Measurements from ENCODE around the gene RALB. TPM values are rescaled to one million over a fixed set of nuclear protein-coding genes. Genes with fewer than 3 reads are reported as not detected.

Gene RALB
- total and polyA plus RNA-seq, 9 donors = 42.4 to 73.0 (median 57.2) TPM

GRCh38 chr2:120209427-120210269 lies 43.0 kb upstream of the RALB start:
- no peaks in the 10 kb centered on the region for H3K4me1 ChIP-seq (ENCODE audit: control insufficient read depth, insufficient read depth, low read length)
- no peaks in the 10 kb centered on the region for H3K36me3 ChIP-seq (ENCODE audit: control insufficient read depth, insufficient read depth, low read length)
- 80% methylated on average over 11 of the region's 12 CpGs for WGBS (ENCODE audit: insufficient coverage)
- H3K27ac ChIP-seq (ENCODE audit: low read length) = no peak overlapping the region
- H3K27me3 ChIP-seq (ENCODE audit: control insufficient read depth, insufficient read depth, low read length) = no peaks in the 10 kb centered on the region
- no peak overlapping the region for H3K4me3 ChIP-seq (ENCODE audit: low read length)
- no peaks in the 10 kb centered on the region for H3K9me3 ChIP-seq (replicated peaks; ENCODE audit: control insufficient read depth, low read depth, low read length)
- DNase-seq = no peak

DNA sequence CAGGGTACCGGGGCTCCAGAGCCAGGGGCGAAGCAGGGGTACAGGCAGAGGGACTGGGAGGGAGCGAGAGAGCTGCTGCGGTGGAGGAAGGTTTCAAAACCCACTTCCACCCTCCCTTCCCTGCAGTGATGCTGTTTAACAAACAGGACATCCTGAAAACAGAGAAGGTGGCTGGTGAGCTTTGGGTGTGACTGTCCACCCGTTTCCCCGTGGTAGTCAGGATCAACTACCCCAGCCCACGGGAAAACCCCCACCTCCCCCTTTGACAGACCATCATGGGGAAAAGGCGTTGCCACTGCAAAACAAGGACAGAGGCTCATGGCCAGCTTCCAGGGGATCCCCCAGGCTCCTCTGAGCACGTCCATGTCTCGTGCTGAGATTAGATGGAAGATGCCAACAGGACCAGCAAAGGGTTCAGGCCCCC lies 42.4 kb upstream of the RALB start:
- DNase-seq = no peak
- no peaks in the 10 kb centered on the region for H3K4me1 ChIP-seq (ENCODE audit: control insufficient read depth, insufficient read depth, low read length)
- no peaks in the 10 kb centered on the region for H3K9me3 ChIP-seq (replicated peaks; ENCODE audit: control insufficient read depth, low read depth, low read length)
- no peaks in the 10 kb centered on the region for H3K27me3 ChIP-seq (ENCODE audit: control insufficient read depth, insufficient read depth, low read length)
- 77% methylated on average over 5 of the region's 10 CpGs for WGBS (ENCODE audit: insufficient coverage)
- H3K36me3 ChIP-seq (ENCODE audit: control insufficient read depth, insufficient read depth, low read length) = no peaks in the 10 kb centered on the region
- H3K4me3 ChIP-seq (ENCODE audit: low read length) = no peak overlapping the region
- no peak overlapping the region for H3K27ac ChIP-seq (ENCODE audit: low read length)

- Histone ChIP-seq H3K27ac (ENCODE audit: low read length) (no peak overlapping the region), H3K27me3 (ENCODE audit: control insufficient read depth, insufficient read depth, low read length) (no peaks in the 10 kb centered on the region), H3K4me3 (ENCODE audit: low read length) (no peak overlapping the region), H3K9me3 (replicated peaks; ENCODE audit: control insufficient read depth, low read depth, low read length) (peaks cover 56% of the 10 kb centered on the region), H3K4me1 (ENCODE audit: control insufficient read depth, insufficient read depth, low read length) (peaks cover 7% of the 10 kb centered on the region), H3K36me3 (ENCODE audit: control insufficient read depth, insufficient read depth, low read length) (peaks cover 29% of the 10 kb centered on the region)
- WGBS (ENCODE audit: insufficient coverage) = 87% methylated on average over 5 of the region's 5 CpGs
- no peak for DNase-seq
Measured at GRCh38 chr2:120218181-120218580, 34.5 kb upstream of the RALB start.

DNA sequence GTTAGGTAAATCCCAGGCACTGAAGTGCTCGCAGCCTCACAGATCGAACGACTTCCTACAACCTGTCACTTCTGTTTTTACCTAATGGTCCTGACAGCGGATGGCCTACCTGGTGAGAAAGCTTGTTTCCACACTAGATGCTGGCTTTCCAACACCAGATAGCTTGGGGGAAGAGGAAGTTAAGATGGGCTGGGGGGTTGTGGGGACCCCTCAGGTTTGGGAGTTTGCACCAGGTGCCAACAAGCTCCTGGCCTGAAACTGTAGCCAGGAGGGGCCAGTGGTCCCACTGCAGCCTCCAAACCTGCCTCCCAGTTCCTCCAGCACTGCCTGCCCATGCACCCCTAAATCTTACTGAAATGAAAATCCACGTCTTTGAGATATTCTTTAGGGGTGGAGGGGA lies 33.4 kb upstream of the RALB start:
- H3K4me1 ChIP-seq (ENCODE audit: control insufficient read depth, insufficient read depth, low read length) = peaks cover 15% of the 10 kb centered on the region
- H3K27ac ChIP-seq (ENCODE audit: low read length) = no peak overlapping the region
- no peak overlapping the region for H3K4me3 ChIP-seq (ENCODE audit: low read length)
- H3K27me3 ChIP-seq (ENCODE audit: control insufficient read depth, insufficient read depth, low read length) = peaks cover 5% of the 10 kb centered on the region
- DNase-seq = no peak
- H3K9me3 ChIP-seq (replicated peaks; ENCODE audit: control insufficient read depth, low read depth, low read length) = peaks cover 56% of the 10 kb centered on the region
- H3K36me3 ChIP-seq (ENCODE audit: control insufficient read depth, insufficient read depth, low read length) = peaks cover 29% of the 10 kb centered on the region
- WGBS (ENCODE audit: insufficient coverage) = no CpG with 5 or more reads among the region's 5 CpGs

DNA sequence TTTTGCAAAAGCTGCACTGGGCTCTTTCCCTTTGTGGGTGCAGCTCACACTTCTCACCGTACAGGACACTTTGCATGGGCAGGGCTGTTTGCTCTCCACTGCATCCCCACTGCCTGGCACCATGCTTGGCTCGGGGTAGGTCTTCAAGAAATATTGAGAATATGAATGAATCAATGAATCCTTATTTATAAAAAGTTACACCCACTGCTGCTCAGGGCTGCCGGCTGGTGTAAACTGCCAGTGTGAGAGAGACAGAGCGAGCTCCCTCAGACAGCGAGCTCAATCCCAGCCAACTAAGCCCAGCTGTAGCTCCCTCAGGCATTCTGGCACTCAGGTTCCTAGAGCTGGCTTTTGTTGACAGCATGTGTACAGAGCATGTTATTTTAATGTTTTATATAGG lies 32.9 kb upstream of the RALB start:
- no peak overlapping the region for H3K27ac ChIP-seq (ENCODE audit: low read length)
- WGBS (ENCODE audit: insufficient coverage) = 89% methylated on average over 3 of the region's 5 CpGs

DNA sequence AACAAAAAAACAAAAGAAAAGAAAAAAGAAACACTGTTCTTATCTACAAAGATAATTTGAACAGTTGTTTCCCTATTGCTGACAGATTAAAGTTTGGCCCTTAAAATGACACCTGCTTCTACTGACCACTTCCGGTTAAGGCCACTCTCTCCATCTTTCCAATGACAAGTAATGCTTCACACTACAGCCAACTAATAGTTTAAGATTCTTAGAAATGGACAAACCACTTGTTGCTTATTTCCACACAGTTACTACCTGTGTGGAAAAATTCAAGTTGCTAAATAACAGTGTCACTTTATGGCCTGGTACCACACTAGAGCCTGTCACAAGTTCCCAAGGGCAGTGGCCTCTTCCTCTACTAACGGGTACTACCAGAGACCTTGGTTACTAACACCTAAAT lies 31.9 kb upstream of the RALB start:
- H3K27ac ChIP-seq (ENCODE audit: low read length) = no peak overlapping the region
- no peak overlapping the region for H3K4me3 ChIP-seq (ENCODE audit: low read length)

More for the DNA sequence above, 32.9 kb upstream of the RALB start:
- Histone ChIP-seq H3K4me1 (ENCODE audit: control insufficient read depth, insufficient read depth, low read length) (peaks cover 15% of the 10 kb centered on the region), H3K4me3 (ENCODE audit: low read length) (no peak overlapping the region), H3K9me3 (replicated peaks; ENCODE audit: control insufficient read depth, low read depth, low read length) (peaks cover 56% of the 10 kb centered on the region), H3K36me3 (ENCODE audit: control insufficient read depth, insufficient read depth, low read length) (peaks cover 29% of the 10 kb centered on the region), H3K27me3 (ENCODE audit: control insufficient read depth, insufficient read depth, low read length) (peaks cover 7% of the 10 kb centered on the region)
- no peak for DNase-seq

DNA sequence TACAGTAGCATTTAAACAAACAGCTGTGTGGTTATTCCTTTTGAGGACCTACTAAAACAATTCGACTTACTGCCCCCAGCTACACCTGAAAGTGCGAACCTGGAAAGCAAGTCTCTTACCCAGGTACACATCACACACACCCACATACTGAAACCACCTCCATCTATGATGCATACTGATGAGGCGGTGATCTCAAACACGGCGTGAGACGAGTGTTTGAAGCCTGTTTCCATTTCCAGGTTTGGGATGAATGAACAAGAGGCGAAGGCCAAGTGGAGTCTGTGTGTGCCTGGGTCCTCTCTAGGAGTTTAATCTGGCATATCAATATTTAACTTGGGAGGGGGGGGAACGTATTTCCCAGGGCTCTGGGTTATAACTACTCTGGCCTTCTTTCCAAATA lies 31.0 kb upstream of the RALB start:
- H3K9me3 ChIP-seq (replicated peaks; ENCODE audit: control insufficient read depth, low read depth, low read length) = peaks cover 47% of the 10 kb centered on the region
- peaks cover 7% of the 10 kb centered on the region for H3K27me3 ChIP-seq (ENCODE audit: control insufficient read depth, insufficient read depth, low read length)
- WGBS (ENCODE audit: insufficient coverage) = 100% methylated on average over 2 of the region's 8 CpGs
- peaks cover 29% of the 10 kb centered on the region for H3K36me3 ChIP-seq (ENCODE audit: control insufficient read depth, insufficient read depth, low read length)
- H3K4me1 ChIP-seq (ENCODE audit: control insufficient read depth, insufficient read depth, low read length) = peaks cover 15% of the 10 kb centered on the region
- DNase-seq = no peak
- H3K27ac ChIP-seq (ENCODE audit: low read length) = no peak overlapping the region
- no peak overlapping the region for H3K4me3 ChIP-seq (ENCODE audit: low read length)

More for the DNA sequence above, 31.9 kb upstream of the RALB start:
- Histone ChIP-seq H3K9me3 (replicated peaks; ENCODE audit: control insufficient read depth, low read depth, low read length) (peaks cover 55% of the 10 kb centered on the region), H3K4me1 (ENCODE audit: control insufficient read depth, insufficient read depth, low read length) (peaks cover 15% of the 10 kb centered on the region), H3K36me3 (ENCODE audit: control insufficient read depth, insufficient read depth, low read length) (peaks cover 29% of the 10 kb centered on the region), H3K27me3 (ENCODE audit: control insufficient read depth, insufficient read depth, low read length) (peaks cover 7% of the 10 kb centered on the region)
- no peak for DNase-seq
- 100% methylated on average over 1 of the region's 2 CpGs for WGBS (ENCODE audit: insufficient coverage)

DNA sequence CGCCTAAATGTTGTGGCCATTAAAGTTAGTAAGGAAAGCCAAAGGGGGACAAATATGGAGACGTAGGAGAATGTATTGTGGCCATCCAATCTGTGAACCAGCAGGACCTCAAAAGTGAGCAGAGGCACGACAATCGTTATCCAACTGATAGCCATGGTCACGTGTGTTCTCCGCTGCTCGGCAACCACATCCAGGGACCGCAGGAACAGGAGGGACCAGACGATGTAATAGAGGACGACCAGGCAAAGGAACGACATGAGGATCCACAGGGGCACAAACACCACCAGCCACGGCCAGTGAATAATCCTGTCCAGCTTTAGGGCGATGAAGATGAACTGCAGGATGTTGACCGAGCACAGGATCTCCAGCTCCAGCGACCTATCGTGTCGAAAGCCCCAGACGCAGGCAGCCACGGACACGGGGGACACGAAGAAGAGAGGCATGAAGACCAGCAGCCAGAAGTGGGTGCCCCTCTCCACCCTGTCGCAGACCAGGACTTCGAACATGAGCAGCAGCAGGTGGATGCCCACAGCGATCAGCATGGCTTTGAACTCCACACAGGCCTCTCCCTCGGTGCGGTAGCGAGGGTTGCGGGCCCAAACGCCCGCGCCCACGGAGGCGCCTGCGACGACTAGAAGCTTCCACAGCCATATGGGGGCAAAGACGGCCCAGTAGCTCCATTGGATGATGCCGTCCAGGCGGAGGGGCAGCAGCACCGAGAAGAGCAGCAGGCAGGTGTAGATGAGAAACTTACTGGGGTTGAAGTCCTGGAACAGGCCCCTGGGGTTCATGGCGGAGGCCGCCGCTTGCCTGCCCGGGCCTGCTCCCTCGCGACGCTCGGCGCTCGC lies 30.2 kb upstream of the RALB start:
- 73% methylated on average over 49 of the region's 49 CpGs for WGBS (ENCODE audit: insufficient coverage)
- peak overlapping the region; percentile 29 for H3K27ac ChIP-seq (ENCODE audit: low read length)
- no peak for DNase-seq

GRCh38 chr2:120223034-120223912 lies 29.4 kb upstream of the RALB start, which contains the start of gene TMEM185B:
TSS of gene TMEM185B (minus strand) at chr2:120223400. CDS start at chr2:120222976, 424 bp downstream.
- H3K36me3 ChIP-seq (ENCODE audit: control insufficient read depth, insufficient read depth, low read length) = peaks cover 29% of the 10 kb centered on the region
- under 1% methylated on average over 105 of the region's 108 CpGs for WGBS (ENCODE audit: insufficient coverage)
- peaks cover 12% of the 10 kb centered on the region for H3K27me3 ChIP-seq (ENCODE audit: control insufficient read depth, insufficient read depth, low read length)
- peak within 1 kb of the TSS; percentile 74 for H3K27ac ChIP-seq (ENCODE audit: low read length)
- peaks cover 15% of the 10 kb centered on the region for H3K4me1 ChIP-seq (ENCODE audit: control insufficient read depth, insufficient read depth, low read length)
- peaks cover 34% of the 10 kb centered on the region for H3K9me3 ChIP-seq (replicated peaks; ENCODE audit: control insufficient read depth, low read depth, low read length)
- peak; percentile 91 for DNase-seq
- peak within 1 kb of the TSS; percentile 74 for H3K4me3 ChIP-seq (ENCODE audit: low read length)

More for the DNA sequence above, 30.2 kb upstream of the RALB start:
- Histone ChIP-seq H3K4me3 (ENCODE audit: low read length) (peak overlapping the region; percentile 74), H3K36me3 (ENCODE audit: control insufficient read depth, insufficient read depth, low read length) (peaks cover 29% of the 10 kb centered on the region), H3K27me3 (ENCODE audit: control insufficient read depth, insufficient read depth, low read length) (peaks cover 7% of the 10 kb centered on the region), H3K9me3 (replicated peaks; ENCODE audit: control insufficient read depth, low read depth, low read length) (peaks cover 41% of the 10 kb centered on the region), H3K4me1 (ENCODE audit: control insufficient read depth, insufficient read depth, low read length) (peaks cover 15% of the 10 kb centered on the region)

All from muscle of leg (tissue), 11 donors.